Heart right ventricle (tissue), 16 donors: ENCODE measurements around the gene GASK1A. TPM values are rescaled to one million over a fixed set of nuclear protein-coding genes. Genes with fewer than 3 reads are reported as not detected.

Experiments used
- ATAC-seq, 8 donors: fragments of 200-7000 bp; cut with Tn5 transposase; one replicate each; pipeline ENCODE4 v1.9.1; 2020; ENCODE audit warnings: mild to moderate bottlenecking in 8 of 8, moderate library complexity in 8 of 8, moderate number of reproducible peaks in 1 of 8
- DNase-seq, 2 donors: peaks; one replicate each; pipeline ENCODE4 v3.0.0-alpha.2; 2020
- H3K27ac ChIP-seq, 10 donors: fragments of 200-600 bp; sonication (generic) in 2 of 10; one replicate each; pipeline versions ENCODE4 v1.5.0 to v1.8.0; 2020 to 2022; ENCODE audit warnings: mild to moderate bottlenecking in 3 of 10
- H3K27me3 ChIP-seq, 7 donors: fragments of 200-600 bp; one replicate each; pipeline ENCODE4 v1.8.0; 2021 to 2022; ENCODE audit warnings: mild to moderate bottlenecking in 2 of 7
- H3K36me3 ChIP-seq, 9 donors: fragments of 200-600 bp; sonication (generic) in 1 of 9; one replicate each; pipeline versions ENCODE4 v1.5.0 to v1.8.0; 2020 to 2022; ENCODE audit warnings: mild to moderate bottlenecking in 2 of 9
- H3K4me1 ChIP-seq, 9 donors: fragments of 200-600 bp; sonication (generic) in 1 of 9; one replicate each; pipeline versions ENCODE4 v1.5.0 to v1.8.0; 2020 to 2022; ENCODE audit warnings: mild to moderate bottlenecking in 4 of 9
- H3K4me3 ChIP-seq, 10 donors: fragments of 200-600 bp; sonication (generic) in 2 of 10; one replicate each; pipeline versions ENCODE4 v1.5.0 to v1.8.0; 2020 to 2022; ENCODE audit warnings: mild to moderate bottlenecking in 7 of 10, moderate library complexity in 2 of 10
- H3K9me3 ChIP-seq, 11 donors: fragments of 200-600 bp in 10 of 11; sonication (generic) in 2 of 11; one replicate each; pipeline versions ENCODE4 v1.5.0 to v1.8.0; 2013 to 2022; ENCODE audit warnings: mild to moderate bottlenecking in 2 of 11, control low read depth in 1 of 11, moderate library complexity in 1 of 11
- WGBS, 2 donors: extraction: QIAGEN DNeasy Blood & Tissue Kit; methylation state at CpG; one replicate each; pipeline ENCODE4 v1.1.7; 2013; ENCODE audit warnings: inconsistent platforms in 1 of 2; 5-methylcytosine and 5-hydroxymethylcytosine counted together
- intact Hi-C, 10 donors: fragments of 100-400 bp; cut with DNase I; formaldehyde crosslinking; loops; one replicate each; pipeline versions ENCODE4 v1.11.1 to v1.14.2; 2022
- polyA plus RNA-seq, 2 donors: library from polyadenylated mRNA; stranded (reverse); fragments of 200-250 nt; gene quantifications; one replicate each; pipeline ENCODE4 v1.2.3, GENCODE V29; 2013
- total RNA-seq, 10 donors: library from RNA; stranded (reverse); fragmentation: NEBNext Ultra II Directional in 3 of 10; extraction: Animal tissue kit (Norgen Biotek cat#: 25700) in 3 of 10; gene quantifications; one replicate each; pipeline versions ENCODE4 v1.2.1 to v1.2.4, GENCODE V29; 2021 to 2023
- TF ChIP-seq, protein P1 (sequence below), 9 donors: fragments of 200-600 bp; sonication (generic) in 2 of 9; IDR thresholded peaks; one replicate each; pipeline versions ENCODE4 v1.5.0 to v1.8.0; 2021 to 2022; ENCODE audit warnings: antibody characterized with exemption in 9 of 9, mild to moderate bottlenecking in 5 of 9, moderate library complexity in 1 of 9
- donor health status: Arrhythmogenic right ventricular cardiomyopathy.
- donor health status: ischemic (EF 13 %, LVEDD 7.1; RV severe dilation, severe dysfunction).
- donor health status: healthy with polysubstance abuse.
- donor health status: DM: no; HTN: yes; CAD: no.
- donor health status: DM: no; HTN: no; CAD: no.
- donor health status: ischemic (EF 25% LVEDD 6.9; RV normal size, moderate dysfunction).
- donor health status: ischemic (EF 25% LVEDD 5.7; RV mildly dilated, moderate dysfunction).
- donor health status: healthy.
- donor health status: DM: yes; HTN: yes; CAD: no.
- donor health status: Ischemic cardiomyopathy.
- donor health status: ischemic (EF 35%, LVEDD 5.7; RV mildly dilated, moderate dysfunction).
- donor health status: nonischemic (EF 11% LVEDD 7.7; RV severe dilation, severe dysfunction).
- donor health status: DM: yes; HTN: yes; CAD: no.
- donor health status: PGD.
- donor health status: ischemic (EF 29% LVEDD 5.4; RV normal size, mild dysfunction).
- donor health status: nonischemic (EF 23%, LVEDD 6.1; RV moderate dilation, normal function).

Gene GASK1A
- total and polyA plus RNA-seq, 12 donors, result 0.28 to 1.5 (median 0.58) TPM

DNA sequence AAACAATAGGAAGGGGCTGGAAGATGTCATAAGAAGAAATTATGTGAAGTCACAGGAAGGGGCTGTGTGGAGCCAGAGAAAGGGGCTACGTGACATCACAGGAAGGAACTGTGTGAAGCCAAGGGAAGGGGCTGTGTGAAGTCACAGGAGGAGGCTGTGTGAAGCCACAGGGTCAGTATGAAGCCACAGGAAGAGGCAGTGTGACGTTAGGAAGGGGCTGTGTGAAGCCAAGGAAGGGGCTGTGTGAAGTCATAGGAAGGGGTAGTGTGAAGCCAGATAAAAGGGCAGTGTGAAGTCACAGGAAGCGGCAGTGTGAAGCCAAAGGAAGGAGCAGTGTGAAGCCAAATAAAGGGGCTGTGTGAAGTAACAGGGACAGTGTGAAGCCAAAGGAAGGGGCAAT lies 32.5 kb downstream of the GASK1A start:
- no peaks in the 10 kb centered on the region for H3K36me3 ChIP-seq
- no peak overlapping the region for H3K27ac ChIP-seq
- intact Hi-C loops, result loop anchor here in 1 of 10 donors (1.0 kb wide), 1 partner anchor 38 kb away; no protein-coding TSS in a partner anchor
- H3K9me3 ChIP-seq, result peaks cover 0 to 50% (median 0%) of the 10 kb centered on the region in 11 donors
- DNase-seq (no peak), ATAC-seq (no peak)
- TF ChIP-seq, protein P1, sequence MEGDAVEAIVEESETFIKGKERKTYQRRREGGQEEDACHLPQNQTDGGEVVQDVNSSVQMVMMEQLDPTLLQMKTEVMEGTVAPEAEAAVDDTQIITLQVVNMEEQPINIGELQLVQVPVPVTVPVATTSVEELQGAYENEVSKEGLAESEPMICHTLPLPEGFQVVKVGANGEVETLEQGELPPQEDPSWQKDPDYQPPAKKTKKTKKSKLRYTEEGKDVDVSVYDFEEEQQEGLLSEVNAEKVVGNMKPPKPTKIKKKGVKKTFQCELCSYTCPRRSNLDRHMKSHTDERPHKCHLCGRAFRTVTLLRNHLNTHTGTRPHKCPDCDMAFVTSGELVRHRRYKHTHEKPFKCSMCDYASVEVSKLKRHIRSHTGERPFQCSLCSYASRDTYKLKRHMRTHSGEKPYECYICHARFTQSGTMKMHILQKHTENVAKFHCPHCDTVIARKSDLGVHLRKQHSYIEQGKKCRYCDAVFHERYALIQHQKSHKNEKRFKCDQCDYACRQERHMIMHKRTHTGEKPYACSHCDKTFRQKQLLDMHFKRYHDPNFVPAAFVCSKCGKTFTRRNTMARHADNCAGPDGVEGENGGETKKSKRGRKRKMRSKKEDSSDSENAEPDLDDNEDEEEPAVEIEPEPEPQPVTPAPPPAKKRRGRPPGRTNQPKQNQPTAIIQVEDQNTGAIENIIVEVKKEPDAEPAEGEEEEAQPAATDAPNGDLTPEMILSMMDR (IDR thresholded peaks at IDR 0.05), result no peak
- 67 to 72% methylated on average over 3 of the region's 3 CpGs for WGBS, 2 donors
- no peak overlapping the region for H3K4me3 ChIP-seq
- H3K4me1 ChIP-seq, result no peaks in the 10 kb centered on the region
- peaks cover 0 to 9% (median 0%) of the 10 kb centered on the region in 7 donors for H3K27me3 ChIP-seq

DNA sequence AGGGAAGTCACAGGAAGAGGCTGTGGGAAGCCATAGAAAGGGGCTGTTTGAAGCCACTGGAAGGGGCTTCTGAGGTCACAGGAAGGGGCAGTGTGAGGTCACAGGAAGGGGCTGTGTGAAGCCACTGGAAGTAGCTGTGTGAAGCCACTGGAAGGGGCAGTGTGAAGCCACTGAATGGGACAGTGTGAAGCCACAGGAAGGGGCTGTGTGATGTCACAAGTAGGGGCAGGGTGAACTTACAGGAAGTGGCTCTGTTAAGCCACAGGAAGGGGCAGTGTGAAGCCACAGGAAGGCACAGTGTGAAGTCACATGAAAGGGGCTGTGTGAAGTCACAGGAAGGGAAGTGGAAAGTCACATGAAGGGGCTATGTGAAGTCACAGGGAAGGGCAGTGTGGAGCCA lies 33.1 kb downstream of the GASK1A start:
- H3K27me3 ChIP-seq, result peaks cover 0 to 9% (median 0%) of the 10 kb centered on the region in 7 donors
- no peaks in the 10 kb centered on the region for H3K36me3 ChIP-seq
- intact Hi-C loops, result loop anchor here in 1 of 10 donors (1.0 kb wide), 1 partner anchor 39 kb away; no protein-coding TSS in a partner anchor
- peaks cover 0 to 54% (median 0%) of the 10 kb centered on the region in 11 donors for H3K9me3 ChIP-seq
- no peak for ATAC-seq
- no peak for DNase-seq
- H3K4me1 ChIP-seq, result no peaks in the 10 kb centered on the region
- H3K27ac ChIP-seq, result no peak overlapping the region
- TF ChIP-seq, protein P1 (IDR thresholded peaks at IDR 0.05), result no peak
- H3K4me3 ChIP-seq, result no peak overlapping the region

DNA sequence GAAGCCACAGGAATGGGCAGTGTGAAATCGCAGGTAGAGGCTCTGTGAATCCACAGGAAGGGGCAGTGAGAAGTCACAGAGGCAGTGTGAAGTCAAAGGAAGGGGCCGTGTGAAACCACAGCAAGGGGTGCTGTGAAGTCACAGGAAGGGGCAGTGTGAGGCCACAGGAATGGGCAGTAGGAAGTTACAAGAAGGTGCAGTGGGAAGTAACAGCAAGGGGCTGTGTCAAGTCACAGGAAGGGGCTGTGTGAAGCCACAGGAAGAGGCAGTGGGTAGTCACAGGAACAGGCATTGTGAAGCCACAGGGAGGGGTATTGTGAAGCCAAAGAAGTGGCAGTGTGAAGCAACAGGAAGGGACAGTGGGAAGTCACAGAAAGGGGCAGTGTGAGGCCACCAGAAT lies 34.1 kb downstream of the GASK1A start:
- H3K27me3 ChIP-seq, result peaks cover 0 to 9% (median 0%) of the 10 kb centered on the region in 7 donors
- H3K4me1 ChIP-seq, result no peaks in the 10 kb centered on the region
- H3K27ac ChIP-seq, result peak overlapping the region in 1 of 10 donors; percentile 34
- H3K36me3 ChIP-seq, result no peaks in the 10 kb centered on the region
- no peak for DNase-seq
- TF ChIP-seq, protein P1 (IDR thresholded peaks at IDR 0.05), result no peak
- 83 to 87% methylated on average over 2 of the region's 2 CpGs for WGBS, 2 donors
- no peak overlapping the region for H3K4me3 ChIP-seq
- H3K9me3 ChIP-seq, result peaks cover 0 to 62% (median 0%) of the 10 kb centered on the region in 11 donors
- no peak for ATAC-seq
- intact Hi-C loops, result no loop called here

DNA sequence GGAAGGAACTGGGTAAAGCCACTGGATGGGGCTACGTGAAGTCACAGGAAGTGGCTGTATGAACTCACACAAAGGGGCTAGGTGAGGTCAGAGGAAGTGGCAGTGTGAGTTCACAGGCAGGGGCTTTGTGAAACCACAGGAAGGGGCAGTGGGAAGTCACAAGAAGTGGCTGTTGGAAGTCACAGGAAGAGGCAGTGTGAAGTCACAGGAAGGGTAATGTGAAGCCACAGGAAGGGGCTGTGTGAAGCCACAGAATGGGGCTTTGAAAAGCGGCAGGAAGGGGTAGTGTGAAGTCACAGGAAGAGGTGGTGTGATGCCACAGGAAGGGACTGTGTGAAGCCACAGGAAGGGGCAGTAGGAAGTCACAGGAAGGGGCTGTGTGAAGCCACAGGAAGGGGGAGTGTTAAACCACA lies 34.6 kb downstream of the GASK1A start:
- peaks cover 0 to 62% (median 0%) of the 10 kb centered on the region in 11 donors for H3K9me3 ChIP-seq
- TF ChIP-seq, protein P1 (IDR thresholded peaks at IDR 0.05), result no peak
- no peaks in the 10 kb centered on the region for H3K4me1 ChIP-seq
- 69 to 73% methylated on average over 2 of the region's 2 CpGs for WGBS, 2 donors
- H3K27ac ChIP-seq, result peak overlapping the region in 1 of 10 donors; percentile 34
- intact Hi-C loops, result no loop called here
- H3K36me3 ChIP-seq, result no peaks in the 10 kb centered on the region
- DNase-seq (no peak), ATAC-seq (no peak)
- peaks cover 0 to 7% (median 0%) of the 10 kb centered on the region in 7 donors for H3K27me3 ChIP-seq
- no peak overlapping the region for H3K4me3 ChIP-seq
